ENCODE measurements around the gene DCHS2.
"Not testable (repeated sequence)": the region's sequence is repeated elsewhere in the genome, so short reads cannot be mapped to it uniquely, and the experiment has no call there.

Gene DCHS2

DNA sequence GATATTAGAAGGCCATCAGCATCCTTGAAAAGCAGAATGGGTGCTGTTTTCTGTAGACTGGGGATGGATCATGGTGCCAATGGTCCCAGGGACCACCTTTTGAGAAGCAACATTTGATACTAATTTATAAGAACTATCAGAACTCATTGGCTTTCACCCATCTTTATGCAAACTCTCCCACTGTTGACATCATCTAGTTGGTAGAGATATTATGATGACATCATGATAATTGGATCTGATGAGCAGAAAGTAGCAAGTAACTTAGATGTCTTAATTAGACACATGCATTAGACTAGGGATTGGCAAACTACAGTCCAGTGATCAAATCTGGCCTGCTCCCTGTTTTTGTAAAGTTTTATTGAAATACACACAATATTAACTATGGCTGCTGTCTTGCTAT, 181.0 kb downstream of the DCHS2 start:
- DNase-seq, result no peak

DNA sequence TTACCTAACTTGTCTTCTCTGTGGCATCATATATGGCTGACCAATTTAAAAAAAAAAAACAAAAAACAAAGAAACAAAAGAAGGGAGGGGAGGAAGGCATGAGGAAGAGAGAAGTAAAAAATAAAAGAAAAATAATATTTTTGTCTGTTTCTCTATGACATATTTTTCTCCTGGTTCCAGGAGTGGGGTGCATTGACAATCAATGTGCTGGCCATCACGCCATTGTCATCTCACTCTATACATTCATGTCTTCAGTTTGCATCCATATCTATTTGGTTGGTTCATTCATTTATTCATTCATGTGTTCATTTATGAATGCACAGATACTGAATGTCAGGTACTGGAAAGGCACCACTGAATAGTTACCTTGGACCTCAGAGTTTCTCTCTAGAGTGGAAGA, 183.4 kb downstream of the DCHS2 start:
- no peak for DNase-seq

DNA sequence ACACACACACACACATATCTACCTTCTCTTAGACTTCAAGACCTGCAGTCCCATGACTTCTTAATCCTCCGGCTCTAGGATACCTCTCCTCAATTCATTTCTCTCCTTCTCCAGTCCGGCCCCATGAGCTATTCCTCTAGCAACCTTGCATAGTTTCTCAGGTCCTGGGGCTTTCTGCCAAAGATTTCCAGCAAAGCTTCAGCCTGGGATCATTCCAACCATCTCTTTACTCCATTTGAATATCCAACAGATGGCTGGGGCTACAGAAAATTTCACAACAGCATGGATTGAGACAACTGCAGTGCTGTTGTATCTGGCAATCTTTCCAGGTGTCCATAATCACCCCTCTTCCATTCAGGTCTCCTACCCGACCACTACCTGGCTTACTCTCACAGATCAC, 184.1 kb downstream of the DCHS2 start:
- DNase-seq, result no peak

DNA sequence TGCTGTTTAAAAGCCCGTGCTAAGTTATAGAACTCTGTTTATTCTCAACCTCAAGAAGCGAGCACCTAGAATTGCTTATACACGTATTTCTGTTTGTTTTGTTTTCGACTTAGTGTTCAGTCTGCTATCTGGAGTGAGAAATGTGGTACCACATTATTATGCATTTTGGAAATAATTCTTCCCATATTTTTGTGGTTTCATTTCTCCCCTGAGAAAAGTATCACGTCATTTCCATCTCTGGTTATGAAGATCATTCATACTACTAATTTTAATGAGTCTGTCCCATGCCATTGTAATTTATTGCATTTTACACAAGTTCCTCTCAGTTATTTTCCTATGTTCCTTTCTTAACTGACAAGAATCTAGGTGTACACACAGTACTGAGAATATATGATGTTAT, 186.0 kb downstream of the DCHS2 start:
- no peak for DNase-seq

DNA sequence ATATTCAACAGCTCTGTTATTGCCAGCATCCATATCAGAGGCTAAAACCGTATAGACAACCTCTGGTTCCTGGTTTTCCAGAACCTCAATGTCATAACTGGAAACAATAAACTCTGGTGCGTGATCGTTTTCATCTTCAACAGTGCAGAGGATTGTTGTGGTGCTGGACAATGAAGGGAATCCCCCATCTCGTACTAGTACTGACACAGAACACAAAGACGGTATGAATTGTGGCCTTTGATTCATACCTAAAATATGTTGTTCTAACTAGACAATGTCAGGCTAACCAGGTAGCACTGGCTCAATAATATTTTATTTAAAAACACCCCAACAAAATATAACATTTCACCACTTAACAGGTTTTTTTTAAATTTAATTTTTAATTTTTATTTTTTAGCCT, 186.9 kb downstream of the DCHS2 start:
- DNase-seq, result no peak

DNA sequence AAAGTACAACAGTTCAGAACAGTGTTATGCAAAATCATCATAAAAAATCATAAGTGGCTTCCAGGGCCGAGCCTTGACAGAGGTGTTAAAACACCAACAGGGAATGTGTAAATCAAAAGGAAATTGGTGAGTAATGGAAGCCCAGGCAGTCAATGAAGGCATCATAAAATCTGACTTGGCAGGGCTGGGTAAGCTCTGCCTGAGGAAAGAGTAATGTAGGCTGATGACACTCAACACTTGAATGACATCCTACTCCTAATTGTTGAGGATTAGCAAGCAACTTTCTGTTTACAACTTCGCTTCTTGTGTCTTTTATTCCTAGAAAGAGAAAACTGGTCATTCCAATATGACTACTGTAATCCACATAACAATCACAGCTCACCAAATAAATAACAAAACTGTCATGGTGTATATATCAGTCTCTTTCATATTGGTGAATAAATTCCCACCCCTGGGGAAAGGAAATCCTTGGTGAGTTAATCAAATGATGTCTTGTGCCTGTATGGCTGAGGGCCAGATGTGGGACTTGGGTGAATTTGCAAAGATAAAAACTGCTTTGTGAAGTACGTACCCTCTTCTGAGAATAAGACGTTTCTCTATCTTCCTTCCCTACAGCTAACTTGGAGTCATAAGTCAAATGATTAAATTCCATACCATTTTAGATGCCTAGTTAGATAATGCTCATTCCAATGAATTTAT, 196.8 kb downstream of the DCHS2 start:
- DNase-seq, result no peak

DNA sequence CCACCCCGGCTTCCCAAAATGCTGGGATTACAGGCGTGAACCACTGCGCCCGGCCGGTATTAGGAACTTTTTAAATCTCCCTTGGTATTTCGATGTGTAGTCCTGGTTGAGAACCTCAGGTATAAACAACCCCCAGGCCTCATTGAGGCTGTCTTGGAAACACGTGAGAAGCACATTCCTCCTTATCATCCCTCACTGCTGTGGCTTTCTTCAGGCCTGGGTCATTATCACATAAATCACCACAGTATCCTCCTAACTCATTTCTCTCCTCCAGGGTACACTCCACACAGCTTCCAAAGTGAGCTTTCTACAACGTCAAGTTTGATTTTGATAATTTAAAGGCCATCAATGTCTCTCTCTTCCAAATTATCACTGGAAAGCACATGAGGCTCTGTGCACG, 198.2 kb downstream of the DCHS2 start:
- DNase-seq, result no peak

DNA sequence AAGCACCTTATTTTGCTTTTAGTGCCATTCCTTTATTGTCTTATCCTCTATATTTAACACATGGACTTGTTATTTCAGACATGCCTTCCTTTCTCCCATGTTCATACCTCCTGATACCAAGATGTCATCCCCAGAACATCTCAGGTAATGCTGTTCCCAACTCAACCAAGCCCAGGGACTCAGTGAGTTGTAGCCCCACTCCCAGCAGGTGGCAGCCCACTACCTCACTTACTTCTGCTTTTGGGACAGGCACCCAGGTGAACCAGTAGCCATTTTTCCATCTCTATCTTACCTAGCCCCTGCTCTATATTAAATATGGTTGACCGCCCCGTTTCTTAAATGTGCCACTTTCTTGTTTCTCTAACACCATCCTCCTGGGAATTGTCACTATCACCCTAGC, 199.0 kb downstream of the DCHS2 start:
- DNase-seq, result no peak

DNA sequence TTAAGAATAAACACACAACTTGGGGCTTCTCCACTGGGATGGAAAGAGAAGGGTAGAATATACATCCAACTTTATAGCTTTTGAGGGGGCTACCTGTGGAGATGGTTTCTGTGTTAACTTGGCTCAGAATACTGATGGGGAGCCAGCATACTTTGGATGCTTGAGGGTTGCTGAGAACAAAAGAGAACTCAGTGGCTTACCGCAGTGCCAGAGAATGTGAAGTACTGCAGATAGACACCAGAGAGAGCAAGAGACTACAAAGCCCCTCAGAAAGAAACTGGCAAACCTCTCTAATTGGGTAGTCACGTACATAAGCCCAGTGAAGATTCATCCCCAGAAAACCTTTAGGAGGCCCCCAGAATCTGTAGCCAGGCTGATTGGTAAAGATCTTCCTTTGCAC, 214.4 kb downstream of the DCHS2 start:
- no peak for DNase-seq

DNA sequence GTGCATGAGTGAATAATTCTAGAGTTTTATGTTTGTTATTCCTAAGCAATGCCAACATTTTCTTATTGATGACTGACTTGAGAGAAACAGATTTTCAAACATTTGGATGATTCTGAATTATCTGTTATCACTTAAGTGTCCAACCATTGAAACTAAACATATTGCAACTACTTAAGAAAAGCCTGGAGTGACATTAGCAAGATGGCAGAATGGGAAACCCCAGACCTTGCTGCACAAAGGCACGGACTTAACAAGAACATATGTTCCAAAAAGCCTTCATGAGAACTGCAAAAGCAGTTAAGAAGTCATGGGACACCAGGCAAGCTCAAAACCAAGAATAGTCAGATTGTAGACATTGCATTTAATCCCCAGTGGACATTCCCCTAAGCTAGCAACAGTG, 215.1 kb downstream of the DCHS2 start:
- DNase-seq, result no peak

DNA sequence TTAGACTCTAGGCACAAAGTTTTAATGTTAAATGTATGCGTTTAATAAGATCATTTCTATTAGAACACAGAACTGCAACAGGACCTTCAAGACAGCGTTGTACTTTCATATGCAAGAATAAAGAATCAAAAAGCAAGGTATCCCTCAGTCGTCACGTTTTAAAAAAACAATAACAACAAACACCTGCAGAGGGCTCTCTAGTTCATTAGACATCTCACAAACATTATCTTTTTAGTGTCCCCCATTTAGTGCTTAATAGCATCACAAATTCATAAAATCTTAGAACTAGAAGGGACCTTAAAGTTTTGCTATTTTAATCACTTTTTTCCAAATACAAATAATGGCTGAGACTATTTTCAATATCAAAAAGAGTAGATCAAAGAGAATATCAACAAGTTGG, 236.6 kb downstream of the DCHS2 start:
- DNase-seq, result no peak

DNA sequence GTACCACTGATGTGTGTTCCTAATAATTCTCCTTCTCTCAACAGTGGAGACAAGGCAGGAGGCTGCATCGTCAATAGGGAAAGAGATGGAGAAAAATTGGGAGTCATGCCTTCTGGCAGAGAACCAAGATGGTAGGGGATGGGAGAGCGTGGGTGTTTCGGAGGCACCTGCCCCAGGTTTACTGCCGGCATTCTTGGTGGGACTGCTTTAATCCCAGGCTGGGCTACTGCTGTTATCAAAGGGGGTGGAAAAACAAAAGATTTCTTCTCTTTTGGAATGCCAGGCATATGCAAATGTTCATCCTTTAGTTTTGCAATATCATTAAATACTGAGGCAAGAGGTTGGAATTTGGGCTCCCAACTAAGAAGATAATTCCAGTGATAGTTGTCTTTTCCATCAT, 257.0 kb downstream of the DCHS2 start:
- no peak for DNase-seq

DNA sequence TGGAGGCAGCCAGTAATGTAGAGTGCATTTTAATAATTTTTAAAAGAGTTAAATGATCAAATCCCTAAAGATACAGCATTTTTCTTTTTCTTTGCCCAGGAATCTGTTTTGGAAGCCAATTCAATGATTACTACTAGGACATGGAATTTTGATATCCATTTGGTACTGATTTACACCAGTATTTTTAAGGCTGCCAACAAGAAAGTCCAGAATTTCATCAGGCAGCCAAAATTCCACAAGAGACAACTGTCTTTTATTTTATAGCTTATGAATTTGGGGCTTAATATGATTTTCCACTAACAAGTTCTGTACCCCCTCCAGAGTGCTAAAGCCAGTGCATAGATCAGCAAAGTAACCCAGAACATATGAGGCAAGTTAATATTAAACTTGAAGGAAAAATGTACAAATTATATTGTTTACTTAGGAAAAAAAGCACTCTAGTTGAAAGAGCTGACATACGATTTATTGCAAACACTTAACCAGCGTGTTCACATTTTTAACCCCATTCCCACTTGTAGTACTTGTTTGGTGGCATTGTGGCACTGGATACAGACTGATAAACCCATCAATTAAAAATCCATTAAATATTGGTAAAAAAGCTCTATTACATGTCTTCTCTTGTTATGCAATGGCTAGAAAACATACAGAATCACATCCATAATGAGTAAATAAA, 259.7 kb downstream of the DCHS2 start:
- no peak for DNase-seq

DNA sequence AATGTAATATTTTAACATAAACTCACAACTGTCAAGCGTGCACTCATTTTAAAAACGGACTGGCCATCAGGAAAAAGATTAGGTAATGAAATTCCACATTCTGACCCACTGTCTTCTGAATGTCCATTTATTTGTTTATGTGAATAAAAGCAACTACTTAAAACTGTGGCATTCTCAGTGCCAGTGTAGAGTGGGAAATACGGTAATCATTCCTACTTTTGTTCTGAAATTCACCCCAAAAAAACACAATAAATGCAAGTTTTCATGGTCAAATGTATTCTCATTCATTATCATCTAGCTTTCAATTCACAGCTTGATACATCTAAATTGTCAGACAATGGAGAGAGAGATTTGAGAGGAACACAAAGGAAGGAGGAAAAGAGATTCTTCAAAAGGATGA, 260.9 kb downstream of the DCHS2 start:
- no peak for DNase-seq

DNA sequence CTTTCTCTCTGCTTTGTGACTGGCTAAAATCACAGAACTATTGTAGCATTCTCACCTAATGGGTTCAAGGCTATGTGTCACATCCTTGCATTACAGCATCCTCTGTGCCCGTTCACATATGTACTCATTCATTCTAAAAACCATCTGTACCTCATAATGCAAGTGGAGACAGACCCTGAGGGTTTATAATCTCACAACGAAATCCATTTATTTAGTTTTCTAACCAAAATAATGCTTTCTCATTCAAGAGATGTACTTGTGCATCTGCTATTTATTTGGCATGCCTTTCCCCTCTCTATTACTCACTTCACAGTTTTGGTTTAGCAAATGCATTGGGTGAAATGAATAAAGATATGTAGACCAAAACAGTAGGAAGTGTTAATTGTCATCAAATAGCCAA, 261.5 kb downstream of the DCHS2 start:
- no peak for DNase-seq

DNA sequence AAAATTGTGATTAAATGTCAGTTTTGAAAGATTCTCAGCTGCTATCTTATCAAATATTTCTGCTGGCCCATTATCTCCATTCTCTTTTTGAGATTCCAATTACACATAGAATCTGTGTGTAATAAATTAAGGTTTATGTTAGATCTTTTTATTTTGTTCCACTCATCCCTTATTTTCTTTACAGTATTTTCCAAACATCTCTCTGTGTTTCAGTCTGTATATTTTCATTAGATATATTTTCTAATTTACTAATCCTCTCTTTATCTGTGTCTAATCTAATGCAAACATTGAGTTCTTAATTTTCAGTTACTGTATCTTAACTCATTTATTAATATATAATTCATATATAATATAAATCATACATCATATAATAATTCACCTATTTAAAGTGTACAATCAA, 268.7 kb downstream of the DCHS2 start:
- DNase-seq, result no peak

DNA sequence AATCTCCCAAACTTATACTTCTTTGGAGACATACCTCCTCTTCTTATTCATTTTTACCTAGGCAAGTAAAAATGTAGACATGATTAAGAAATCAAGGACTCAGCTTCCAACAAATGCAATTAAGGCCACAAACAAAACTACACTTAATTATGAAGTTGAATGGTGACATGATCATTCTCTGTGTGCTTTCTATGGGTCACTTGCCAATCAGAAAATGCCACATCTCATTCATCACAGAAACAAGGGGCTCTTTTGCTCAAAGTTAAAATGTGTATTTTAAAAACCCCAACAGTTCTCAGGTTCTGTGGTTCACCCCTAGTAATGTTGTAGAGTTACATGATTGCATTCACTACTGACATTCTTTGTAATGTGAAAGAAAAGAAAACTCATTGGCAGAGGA, 273.5 kb downstream of the DCHS2 start:
- no peak for DNase-seq

DNA sequence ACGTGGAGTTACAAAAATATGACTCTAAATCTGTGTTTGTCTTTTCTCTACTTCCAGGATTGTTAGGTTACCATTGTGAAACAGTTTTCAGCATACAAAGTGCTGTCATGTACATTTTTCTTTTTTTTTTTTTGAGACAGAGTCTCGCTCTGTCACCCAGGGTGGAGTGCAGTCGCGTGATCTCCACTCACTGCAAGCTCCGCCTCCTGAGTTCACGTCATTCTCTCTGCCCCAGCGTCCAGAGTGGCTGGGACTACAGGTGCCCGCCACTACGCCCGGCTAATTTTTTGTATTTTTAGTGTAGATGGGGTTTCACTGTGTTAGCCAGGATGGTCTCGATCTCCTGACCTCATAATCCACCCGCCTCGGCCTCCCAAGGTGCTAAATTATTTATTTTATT, 274.2 kb downstream of the DCHS2 start:
- DNase-seq, result not testable (repeated sequence)

DNA sequence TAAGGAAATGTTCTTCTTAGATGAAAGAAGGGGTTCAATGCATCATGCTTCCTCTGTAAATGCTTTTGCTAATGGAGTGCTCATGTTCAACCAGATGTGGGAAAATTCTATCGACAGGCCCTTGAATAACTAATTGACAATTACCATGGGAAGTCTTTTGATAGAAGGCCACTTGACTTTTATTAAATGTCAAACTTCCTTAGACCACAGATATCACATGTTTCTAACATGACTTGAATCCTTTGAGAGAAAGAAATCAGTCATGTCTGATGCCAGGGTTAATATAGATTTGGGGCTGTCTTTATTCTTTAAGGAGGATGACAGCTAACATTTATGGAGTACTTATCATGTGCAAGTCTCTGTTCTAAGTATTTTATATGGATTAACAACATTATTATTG, 280.1 kb downstream of the DCHS2 start:
- no peak for DNase-seq

DNA sequence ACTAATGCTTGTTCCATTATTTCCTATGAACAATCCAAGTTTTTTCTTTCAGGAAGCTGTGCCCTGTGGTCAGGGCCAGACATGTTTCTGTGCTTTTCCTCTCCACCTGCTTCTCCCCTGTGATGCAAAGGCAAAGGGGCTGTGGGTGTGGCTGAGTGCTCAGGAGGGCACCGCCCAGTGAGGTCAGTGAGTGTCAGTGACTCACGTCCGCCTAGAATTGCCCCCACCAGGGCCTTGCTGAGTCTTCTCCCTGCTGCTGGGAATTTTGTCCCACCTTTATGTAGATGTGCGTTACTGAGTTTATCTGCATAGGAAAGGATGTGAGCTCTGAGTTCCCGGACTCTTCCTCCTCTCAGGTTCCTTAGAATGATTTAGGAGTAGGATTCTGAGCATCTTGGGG, 283.2 kb downstream of the DCHS2 start:
- no peak for DNase-seq

DNA sequence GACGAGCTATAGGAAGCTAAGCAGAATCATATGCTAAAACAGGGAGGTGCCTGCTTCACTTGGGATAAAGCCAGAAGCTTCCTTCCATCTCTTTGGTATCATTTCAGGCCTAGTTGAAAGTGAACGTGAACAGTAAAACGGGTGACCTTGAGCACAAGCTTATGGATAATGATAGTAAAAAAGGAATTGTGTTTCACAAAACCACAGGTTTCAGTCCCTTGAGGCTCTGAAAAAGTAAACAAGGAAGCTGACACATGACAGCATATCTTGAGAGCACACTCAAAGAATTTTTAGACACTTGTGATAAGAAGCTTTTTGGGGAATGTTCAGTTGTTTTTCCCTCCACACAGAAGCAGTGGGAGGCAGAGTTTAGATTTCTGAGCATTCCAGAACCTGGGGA, 286.1 kb downstream of the DCHS2 start:
- no peak for DNase-seq

DNA sequence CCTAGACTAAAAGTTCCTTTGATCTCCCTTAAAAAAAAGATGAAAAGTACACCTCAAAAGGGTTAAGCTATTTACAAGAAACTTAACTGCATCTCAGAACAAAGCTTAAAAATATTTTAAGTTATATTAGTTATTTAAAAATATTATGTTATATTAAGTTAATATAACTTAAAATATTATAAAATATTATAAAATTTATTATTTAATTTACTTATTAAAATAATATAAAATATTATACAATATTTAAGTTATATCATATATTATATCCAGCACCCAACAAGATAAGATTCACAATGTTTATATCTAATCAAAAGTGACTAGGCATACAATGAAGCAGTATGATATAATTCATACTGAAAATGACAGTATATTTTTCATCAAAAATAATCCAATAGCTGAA, 296.9 kb downstream of the DCHS2 start:
- no peak for DNase-seq

DNA sequence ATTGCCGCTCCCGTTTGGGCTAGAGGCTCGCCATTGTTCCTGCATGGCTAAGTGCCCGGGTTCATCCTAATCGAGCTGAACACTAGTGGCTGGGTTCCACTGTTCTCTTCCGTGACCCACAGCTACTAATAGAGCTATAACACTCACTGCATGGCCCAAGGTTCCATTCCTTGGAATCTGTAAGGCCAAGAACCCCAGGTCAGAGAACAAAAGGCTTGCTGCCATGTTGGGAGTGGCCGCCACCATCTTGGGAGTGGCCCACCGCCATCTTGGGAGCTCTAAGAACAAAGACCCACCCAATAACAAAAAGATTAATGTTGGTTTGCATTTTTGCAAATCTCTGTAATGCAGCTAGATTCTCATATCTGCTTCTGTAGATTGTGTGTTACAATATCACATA, 299.0 kb downstream of the DCHS2 start:
- DNase-seq, result no peak

DNA sequence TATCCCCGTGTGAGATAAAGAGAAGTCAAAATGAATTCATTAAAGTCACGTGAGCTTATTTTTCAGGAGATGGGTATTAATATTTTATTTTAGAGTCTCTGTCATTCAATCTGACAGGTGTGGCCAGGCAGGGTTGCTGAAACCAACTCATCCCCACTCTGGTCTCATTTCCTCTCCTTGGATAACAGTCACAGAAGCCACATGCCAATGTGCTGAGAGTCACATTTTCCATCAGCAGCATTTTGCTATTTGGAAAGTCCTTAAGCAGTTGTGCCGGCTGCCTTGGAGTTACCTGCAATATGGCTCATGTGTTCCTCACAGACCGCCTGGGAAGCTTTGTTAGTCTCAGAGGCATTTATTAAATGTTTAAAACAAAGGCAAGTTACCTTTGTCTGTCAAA, 302.3 kb downstream of the DCHS2 start:
- DNase-seq, result no peak

DNA sequence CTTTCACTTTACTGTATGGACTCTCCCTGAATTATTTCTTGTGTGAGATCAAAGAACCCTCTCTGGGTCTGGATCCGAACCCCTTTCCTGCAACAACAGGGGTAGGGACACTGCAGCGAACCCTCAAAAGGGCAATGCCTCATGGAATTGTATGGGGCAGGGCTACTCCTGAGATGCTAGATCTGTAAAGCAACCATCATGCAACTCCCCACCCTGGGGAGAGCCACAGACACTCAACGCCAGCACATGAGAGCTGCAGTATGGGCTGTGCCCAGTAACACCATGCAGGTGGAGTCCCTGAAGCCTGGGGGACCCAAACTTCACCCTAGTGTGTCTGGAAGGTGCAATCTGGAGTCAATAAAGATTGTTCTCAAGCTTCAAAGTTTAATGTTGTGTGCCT, 304.7 kb downstream of the DCHS2 start:
- DNase-seq, result no peak
